Myometrial cell (primary cell): ENCODE measurements around the gene GPR15. TPM values are rescaled to one million over a fixed set of nuclear protein-coding genes. Genes with fewer than 3 reads are reported as not detected.

ENCODE experiments used
- total RNA-seq: library from RNA; depleted of rRNA; stranded (reverse); fragments of >200 nt; gene quantifications from 2 replicates; pipeline ENCODE4 v1.2.3, GENCODE V29; 2015

Gene GPR15
- not detected in 2 replicates for total RNA-seq

GRCh38 chr3:98531622-98532274 is at the start of gene GPR15:
Gene GPR15, plus strand, starts transcription at chr3:98531978. Its CDS starts 56 bp downstream, at chr3:98532034.

GRCh38 chr3:98497381-98497780 is 34.4 kb upstream of the GPR15 start, which contains the start of gene OR5K2:
Gene OR5K2, plus strand, starts transcription at chr3:98497681. Its CDS starts 0 bp downstream, at chr3:98497681.

GRCh38 chr3:98522544-98523281 is 9.1 kb upstream of the GPR15 start, which contains the start of gene CLDND1:
Gene CLDND1, minus strand, starts transcription at chr3:98522902. Its CDS starts 1,478 bp downstream, at chr3:98521424.

Other genes with a start within 250 kb of the GPR15 start
- gene OR5H2, start 249.5 kb upstream of the GPR15 start, total RNA-seq = not detected in 2 replicates
- not detected in 2 replicates for gene OR5K4, start 178.1 kb upstream of the GPR15 start, total RNA-seq
- gene OR5K3, start 141.3 kb upstream of the GPR15 start, total RNA-seq = not detected in 2 replicates
- gene OR5K1, start 68.8 kb upstream of the GPR15 start, total RNA-seq = not detected in 2 replicates
- not detected in 2 replicates for gene OR5K2, start 34.3 kb upstream of the GPR15 start, total RNA-seq
- gene CLDND1, start 9.1 kb upstream of the GPR15 start, total RNA-seq = 51.6 and 113 TPM in 2 replicates
- gene CPOX, start 61.6 kb downstream of the GPR15 start, total RNA-seq = 23.4 and 27.6 TPM in 2 replicates
- gene ST3GAL6, start 231.4 kb downstream of the GPR15 start, total RNA-seq = 0.58 and 1.2 TPM in 2 replicates